Gastroesophageal sphincter (tissue), 3 donors: ENCODE measurements around the gene CTSK.

Source experiments
- EP300 ChIP-seq: sonication (generic); formaldehyde crosslinking; IDR thresholded peaks from one replicate; pipeline ENCODE4 v1.6.1; 2017; ENCODE audit warnings: antibody characterized with exemption, mild to moderate bottlenecking
- POLR2A ChIP-seq, 2 donors: fragments of 450-650 bp; IDR thresholded peaks; one replicate each; pipeline ENCODE4 v1.6.1; 2017; ENCODE audit warnings: antibody characterized with exemption in 2 of 2, mild to moderate bottlenecking in 2 of 2, moderate library complexity in 1 of 2
- POLR2AphosphoS5 ChIP-seq: sonication (generic); formaldehyde crosslinking; IDR thresholded peaks from one replicate; pipeline ENCODE4 v1.6.1; 2017; ENCODE audit warnings: antibody characterized with exemption
- TF ChIP-seq, protein P1 (sequence below), 4 experiments: fragments of 200-600 bp in 2 of 4; fragments of 450-650 bp in 2 of 4; sonication (generic) in 1 of 4; IDR thresholded peaks; one replicate each; pipeline ENCODE4 v1.5.1; 2017 to 2019; ENCODE audit warnings: antibody characterized with exemption in 4 of 4, mild to moderate bottlenecking in 2 of 4, moderate library complexity in 2 of 4

DNA sequence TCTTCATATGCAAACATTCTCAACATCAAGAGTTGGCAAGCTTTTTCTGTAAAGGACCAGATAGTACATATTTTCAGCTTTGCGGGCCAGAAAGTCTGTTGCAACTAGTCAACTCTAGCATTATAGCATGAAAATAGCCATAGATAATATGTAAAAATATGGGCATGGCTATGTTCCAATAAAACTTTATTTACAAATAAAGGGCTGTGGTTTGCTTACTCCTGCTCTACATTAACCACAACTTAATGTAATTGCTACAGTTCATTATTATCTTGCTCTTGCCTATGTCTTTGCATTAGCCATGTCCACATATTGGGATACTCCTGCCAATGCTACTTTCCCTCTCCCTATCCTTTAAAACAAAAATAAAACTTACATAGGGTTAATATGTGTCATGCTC, 24.5 kb upstream of the CTSK start:
- TF ChIP-seq, protein P1, sequence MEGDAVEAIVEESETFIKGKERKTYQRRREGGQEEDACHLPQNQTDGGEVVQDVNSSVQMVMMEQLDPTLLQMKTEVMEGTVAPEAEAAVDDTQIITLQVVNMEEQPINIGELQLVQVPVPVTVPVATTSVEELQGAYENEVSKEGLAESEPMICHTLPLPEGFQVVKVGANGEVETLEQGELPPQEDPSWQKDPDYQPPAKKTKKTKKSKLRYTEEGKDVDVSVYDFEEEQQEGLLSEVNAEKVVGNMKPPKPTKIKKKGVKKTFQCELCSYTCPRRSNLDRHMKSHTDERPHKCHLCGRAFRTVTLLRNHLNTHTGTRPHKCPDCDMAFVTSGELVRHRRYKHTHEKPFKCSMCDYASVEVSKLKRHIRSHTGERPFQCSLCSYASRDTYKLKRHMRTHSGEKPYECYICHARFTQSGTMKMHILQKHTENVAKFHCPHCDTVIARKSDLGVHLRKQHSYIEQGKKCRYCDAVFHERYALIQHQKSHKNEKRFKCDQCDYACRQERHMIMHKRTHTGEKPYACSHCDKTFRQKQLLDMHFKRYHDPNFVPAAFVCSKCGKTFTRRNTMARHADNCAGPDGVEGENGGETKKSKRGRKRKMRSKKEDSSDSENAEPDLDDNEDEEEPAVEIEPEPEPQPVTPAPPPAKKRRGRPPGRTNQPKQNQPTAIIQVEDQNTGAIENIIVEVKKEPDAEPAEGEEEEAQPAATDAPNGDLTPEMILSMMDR (IDR thresholded peaks at IDR 0.05) = no peak
- TF ChIP-seq POLR2AphosphoS5 (no peak), POLR2A (IDR thresholded peaks at IDR 0.05) (no peak), EP300 (no peak)
